Astrocyte (in vitro differentiated cells and primary cell): Measurements from ENCODE around the gene FRMD4A.

Experiments used
- EZH2 ChIP-seq: IDR thresholded peaks from 2 replicates; pipeline ENCODE4 v1.6.1; 2012; ENCODE audit warnings: mild to moderate bottlenecking, low read length, inconsistent platforms; ENCODE audit not compliant: insufficient read depth
- TF ChIP-seq, protein P1 (sequence below): IDR thresholded peaks from 2 replicates; pipeline ENCODE4 v1.5.1; 2011; ENCODE audit warnings: low read depth, mild to moderate bottlenecking, inconsistent platforms, low read length, moderate library complexity; ENCODE audit not compliant: insufficient read depth

DNA sequence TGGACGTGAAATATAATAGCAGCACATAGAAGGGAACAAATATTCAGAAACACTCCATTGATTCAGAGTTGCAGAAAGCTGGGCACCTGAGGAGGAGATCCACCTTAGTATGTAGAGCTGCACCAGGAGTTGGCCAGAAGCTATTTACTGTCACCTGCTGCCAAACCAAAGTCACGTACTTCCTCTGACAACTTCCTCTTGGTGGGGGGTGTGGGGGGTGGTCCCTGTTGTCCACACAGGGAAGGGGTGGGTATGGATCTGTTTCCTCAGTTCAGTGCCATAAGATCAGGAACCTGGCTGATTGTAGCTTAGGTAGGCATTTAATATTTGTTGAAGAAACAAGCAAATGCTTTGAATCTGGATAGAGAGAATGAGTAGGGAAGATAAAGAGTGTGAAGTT is 264.6 kb downstream of the FRMD4A start:
- TF ChIP-seq, protein P1, sequence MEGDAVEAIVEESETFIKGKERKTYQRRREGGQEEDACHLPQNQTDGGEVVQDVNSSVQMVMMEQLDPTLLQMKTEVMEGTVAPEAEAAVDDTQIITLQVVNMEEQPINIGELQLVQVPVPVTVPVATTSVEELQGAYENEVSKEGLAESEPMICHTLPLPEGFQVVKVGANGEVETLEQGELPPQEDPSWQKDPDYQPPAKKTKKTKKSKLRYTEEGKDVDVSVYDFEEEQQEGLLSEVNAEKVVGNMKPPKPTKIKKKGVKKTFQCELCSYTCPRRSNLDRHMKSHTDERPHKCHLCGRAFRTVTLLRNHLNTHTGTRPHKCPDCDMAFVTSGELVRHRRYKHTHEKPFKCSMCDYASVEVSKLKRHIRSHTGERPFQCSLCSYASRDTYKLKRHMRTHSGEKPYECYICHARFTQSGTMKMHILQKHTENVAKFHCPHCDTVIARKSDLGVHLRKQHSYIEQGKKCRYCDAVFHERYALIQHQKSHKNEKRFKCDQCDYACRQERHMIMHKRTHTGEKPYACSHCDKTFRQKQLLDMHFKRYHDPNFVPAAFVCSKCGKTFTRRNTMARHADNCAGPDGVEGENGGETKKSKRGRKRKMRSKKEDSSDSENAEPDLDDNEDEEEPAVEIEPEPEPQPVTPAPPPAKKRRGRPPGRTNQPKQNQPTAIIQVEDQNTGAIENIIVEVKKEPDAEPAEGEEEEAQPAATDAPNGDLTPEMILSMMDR, result no peak
- TF ChIP-seq EZH2, result no peak
